OCI-LY1 (cell line): ENCODE results near the gene ARHGEF28.

Experiments used
- H2AFZ ChIP-seq: fragments of 200-600 bp; sonication (generic), shearing (Covaris generic); 2 replicates; pipeline ENCODE4 v1.6.0; 2014; ENCODE audit warnings: antibody characterized with exemption, mild to moderate bottlenecking, low read length
- H3F3A ChIP-seq: fragments of 200-600 bp; sonication (generic), shearing (Covaris generic); 2 replicates; pipeline ENCODE4 v1.6.0; 2014; ENCODE audit warnings: mild to moderate bottlenecking, antibody characterized with exemption, low read length, moderate library complexity; ENCODE audit not compliant: insufficient read depth
- H3K27ac ChIP-seq: fragments of 200-600 bp; sonication (generic); 2 replicates; pipeline ENCODE4 v1.5.1; 2014; ENCODE audit warnings: low read length, mixed run types, mild to moderate bottlenecking, low read depth; ENCODE audit not compliant: poor library complexity, severe bottlenecking
- H3K27me3 ChIP-seq: fragments of 200-600 bp; sonication (generic); 2 replicates; pipeline ENCODE4 v1.6.0; 2014; ENCODE audit warnings: antibody characterized with exemption, mild to moderate bottlenecking, low read length, moderate library complexity; ENCODE audit not compliant: insufficient read depth
- H3K36me3 ChIP-seq: fragments of 200-600 bp; sonication (generic); 2 replicates; pipeline ENCODE4 v1.6.1; 2014; ENCODE audit warnings: mild to moderate bottlenecking, antibody characterized with exemption, low read length, moderate library complexity, mixed read lengths; ENCODE audit not compliant: insufficient read depth
- H3K4me1 ChIP-seq: fragments of 200-600 bp; sonication (generic); 2 replicates; pipeline ENCODE4 v1.5.1; 2014; ENCODE audit warnings: mild to moderate bottlenecking, low read length, moderate library complexity; ENCODE audit not compliant: insufficient read depth, severe bottlenecking
- H3K4me2 ChIP-seq: fragments of 200-600 bp; sonication (generic), shearing (Covaris generic); 2 replicates; pipeline ENCODE4 v1.6.1; 2014; ENCODE audit warnings: low read length
- H3K4me3 ChIP-seq: fragments of 200-600 bp; sonication (generic); 2 replicates; pipeline ENCODE4 v1.5.1; 2014; ENCODE audit warnings: low read length, low read depth, mild to moderate bottlenecking, mixed read lengths; ENCODE audit not compliant: poor library complexity, severe bottlenecking
- H3K79me2 ChIP-seq: fragments of 200-600 bp; shearing (Covaris generic); 2 replicates; pipeline ENCODE4 v1.6.1; 2016; ENCODE audit warnings: mixed run types, low read length, mixed read lengths; ENCODE audit not compliant: insufficient read depth
- H3K9ac ChIP-seq: fragments of 200-600 bp; sonication (generic), shearing (Covaris generic); 2 replicates; pipeline ENCODE4 v1.6.1; 2014; ENCODE audit warnings: mild to moderate bottlenecking, low read length, mixed read lengths
- H3K9me2 ChIP-seq: fragments of 200-600 bp; sonication (generic), shearing (Covaris generic); 2 replicates; pipeline ENCODE4 v1.6.1; 2014; ENCODE audit warnings: low read depth, mild to moderate bottlenecking, low read length, mixed read lengths
- H3K9me3 ChIP-seq: fragments of 200-600 bp; shearing (Covaris generic); 2 replicates; pipeline ENCODE4 v1.6.1; 2014; ENCODE audit warnings: low read length, mixed read lengths
- H4K20me1 ChIP-seq: fragments of 200-600 bp; sonication (generic), shearing (Covaris generic); 2 replicates; pipeline ENCODE4 v1.6.0; 2016; ENCODE audit warnings: mild to moderate bottlenecking, low read length; ENCODE audit not compliant: insufficient read depth
- CTCF ChIP-seq: fragments of 200-600 bp; sonication (generic), shearing (Covaris generic); IDR thresholded peaks from 2 replicates; pipeline ENCODE4 v1.5.1; 2017; ENCODE audit warnings: mild to moderate bottlenecking, antibody characterized with exemption, low read length, moderate library complexity, mixed read lengths
- EZH2 ChIP-seq: fragments of 200-600 bp; sonication (generic), shearing (Covaris generic); IDR thresholded peaks from 2 replicates; pipeline ENCODE4 v1.8.0; 2017; ENCODE audit warnings: borderline replicate concordance, mixed run types, mild to moderate bottlenecking, antibody characterized with exemption, low read length, moderate library complexity, mixed read lengths

Gene ARHGEF28

GRCh38 chr5:73823508-73823925 is 197.5 kb downstream of the ARHGEF28 start:
- TF ChIP-seq CTCF (no peak), EZH2 (no peak)
- Histone ChIP-seq H3K79me2 (no peaks in the 10 kb centered on the region), H3F3A (no peaks in the 10 kb centered on the region), H2AFZ (no peak overlapping the region), H3K4me3 (no peak overlapping the region), H4K20me1 (no peaks in the 10 kb centered on the region), H3K27me3 (no peaks in the 10 kb centered on the region), H3K9ac (no peak overlapping the region), H3K9me2 (no peaks in the 10 kb centered on the region), H3K9me3 (no peaks in the 10 kb centered on the region), H3K27ac (no peak overlapping the region), H3K36me3 (no peaks in the 10 kb centered on the region), H3K4me1 (no peaks in the 10 kb centered on the region), H3K4me2 (no peak overlapping the region)

GRCh38 chr5:73825199-73825598 is 199.2 kb downstream of the ARHGEF28 start:
- Histone ChIP-seq H3K27ac (no peak overlapping the region), H3K9ac (no peak overlapping the region), H3K4me1 (no peaks in the 10 kb centered on the region), H2AFZ (no peak overlapping the region), H3K9me3 (no peaks in the 10 kb centered on the region), H3K4me2 (no peak overlapping the region), H3K79me2 (no peaks in the 10 kb centered on the region), H3K9me2 (no peaks in the 10 kb centered on the region), H3K27me3 (no peaks in the 10 kb centered on the region), H3K36me3 (no peaks in the 10 kb centered on the region), H3K4me3 (no peak overlapping the region), H4K20me1 (no peaks in the 10 kb centered on the region), H3F3A (no peaks in the 10 kb centered on the region)
- TF ChIP-seq CTCF (no peak), EZH2 (no peak)

GRCh38 chr5:73825736-73826135 is 199.7 kb downstream of the ARHGEF28 start:
- no peak overlapping the region for H2AFZ ChIP-seq
- H3K27ac ChIP-seq = no peak overlapping the region
- no peak for TF ChIP-seq CTCF
- no peak for TF ChIP-seq EZH2
- H3K9me3 ChIP-seq = no peaks in the 10 kb centered on the region
- no peaks in the 10 kb centered on the region for H3K4me1 ChIP-seq
- H3K9ac ChIP-seq = no peak overlapping the region
- no peaks in the 10 kb centered on the region for H3K9me2 ChIP-seq
- no peaks in the 10 kb centered on the region for H3K27me3 ChIP-seq
- H3K4me3 ChIP-seq = no peak overlapping the region
- no peaks in the 10 kb centered on the region for H3K79me2 ChIP-seq
- H3K4me2 ChIP-seq = no peak overlapping the region
- H4K20me1 ChIP-seq = no peaks in the 10 kb centered on the region
- no peaks in the 10 kb centered on the region for H3K36me3 ChIP-seq
- no peaks in the 10 kb centered on the region for H3F3A ChIP-seq
